Endothelial cell of hepatic sinusoid (primary cell): ENCODE measurements around the gene DISP1.

Experiments
- in situ Hi-C: cut with HindIII; loops from 2 replicates; pipeline ENCODE4 v1.10.0; 2017; ENCODE audit warnings: low sequenced_read_pairs

Gene DISP1

GRCh38 chr1:222791006-222791710, 23.7 kb upstream of the DISP1 start:
- in situ Hi-C loops: loop anchor here (10.0 kb wide), 1 partner anchor 214 kb away; no protein-coding TSS in a partner anchor

GRCh38 chr1:222792744-222793143, 22.1 kb upstream of the DISP1 start:
- in situ Hi-C loops: loop anchor here (10.0 kb wide), 1 partner anchor 212 kb away; no protein-coding TSS in a partner anchor

GRCh38 chr1:222794656-222795474, 20.0 kb upstream of the DISP1 start:
- in situ Hi-C loops: loop anchor here (10.0 kb wide), 1 partner anchor 210 kb away; no protein-coding TSS in a partner anchor

GRCh38 chr1:222798116-222798515, 16.7 kb upstream of the DISP1 start:
- in situ Hi-C loops: loop anchor here (10.0 kb wide), 1 partner anchor 207 kb away; no protein-coding TSS in a partner anchor

- in situ Hi-C loops: loop anchor here (10.0 kb wide), 1 partner anchor 206 kb away; no protein-coding TSS in a partner anchor
These were observed 15.9 kb upstream of the DISP1 start for GRCh38 chr1:222798975-222799374.

GRCh38 chr1:222801067-222801466, 13.8 kb upstream of the DISP1 start:
- in situ Hi-C loops: no loop called here

- in situ Hi-C loops: no loop called here
These were observed 3.2 kb upstream of the DISP1 start for GRCh38 chr1:222811671-222812070.

GRCh38 chr1:222813866-222814535, 838 bp upstream of the DISP1 start:
- in situ Hi-C loops: no loop called here

GRCh38 chr1:222815440-222815765, 564 bp downstream of the DISP1 start:
- in situ Hi-C loops: no loop called here

- in situ Hi-C loops: no loop called here
These were observed 2.7 kb downstream of the DISP1 start for GRCh38 chr1:222817529-222817928.

- in situ Hi-C loops: no loop called here
These were observed 3.3 kb downstream of the DISP1 start for GRCh38 chr1:222818171-222818570.

- in situ Hi-C loops: loop anchor here (5.0 kb wide), 2 partner anchors 72 to 73 kb away; no protein-coding TSS in a partner anchor
These were observed 5.4 kb downstream of the DISP1 start for GRCh38 chr1:222820171-222820712.

GRCh38 chr1:222821239-222821638, 6.4 kb downstream of the DISP1 start:
- in situ Hi-C loops: loop anchor here (5.0 kb wide), 2 partner anchors 71 to 74 kb away; no protein-coding TSS in a partner anchor

GRCh38 chr1:222823695-222824094, 8.9 kb downstream of the DISP1 start:
- in situ Hi-C loops: loop anchor here (5.0 kb wide), 2 partner anchors 69 to 76 kb away; no protein-coding TSS in a partner anchor

- in situ Hi-C loops: loop anchor here (5.0 kb wide), 2 partner anchors 68 to 77 kb away; no protein-coding TSS in a partner anchor
These were observed 9.8 kb downstream of the DISP1 start for GRCh38 chr1:222824641-222825040.

- in situ Hi-C loops: no loop called here
These were observed 14.1 kb downstream of the DISP1 start for GRCh38 chr1:222828939-222829338.

GRCh38 chr1:222829868-222830267, 15.0 kb downstream of the DISP1 start:
- in situ Hi-C loops: no loop called here

GRCh38 chr1:222833356-222833876, 18.6 kb downstream of the DISP1 start:
- in situ Hi-C loops: no loop called here

GRCh38 chr1:222843469-222844410, 28.9 kb downstream of the DISP1 start:
- in situ Hi-C loops: no loop called here
